ENCODE measurements around the gene CASD1. TPM values are rescaled to one million over a fixed set of nuclear protein-coding genes. Genes with fewer than 3 reads are reported as not detected.

Gene CASD1
- total RNA-seq, 4 donors from 2014 or later = 21.7 to 73.7 (median 63.3) TPM

GRCh38 chr7:94509887-94510581, 425 bp downstream of the CASD1 start:
- Histone ChIP-seq H3K36me3 (no peaks in the 10 kb centered on the region), H3K4me1 (peaks cover 0 to 59% (median 36%) of the 10 kb centered on the region in 4 donors), H3K27ac (peak overlapping the region; percentile 94 to 96 (median 95)), H3K27me3 (no peaks in the 10 kb centered on the region), H3K9me3 (no peaks in the 10 kb centered on the region), H3K4me3 (peak overlapping the region; percentile 75 to 88 (median 82))
- TF ChIP-seq POLR2A (IDR thresholded peaks at IDR 0.05) = peak; percentile 52
- TF ChIP-seq EP300 (IDR thresholded peaks at IDR 0.05; ENCODE audit: low read depth) = no peak
- peak; percentile 29 to 87 (median 82) for TF ChIP-seq POLR2AphosphoS5 (IDR thresholded peaks at IDR 0.05)
- TF ChIP-seq CTCF (IDR thresholded peaks at IDR 0.05) = peak in 1 of 5 experiments; percentile 15
- DNase-seq = peak; percentile 82
- intact Hi-C loops (cut with DNase I; ENCODE audit: low total_unique reads) (no loop called here), in situ Hi-C loops (cut with MboI; ENCODE audit: low pct_ligation_motif_present in 1 of 4, low pct_unique_long_range_greater_than_20kb in 1 of 4, low sequenced_read_pairs in 3 of 4) (no loop called here)
- 0% methylated on average over 13 of the region's 75 CpGs; no CpG with 5 or more reads in 1 of the 2 donors for WGBS, 2 donors (ENCODE audit: low coverage in 1 of 2)

GRCh38 chr7:94510582-94511496, 1.2 kb downstream of the CASD1 start:
- H3K36me3 ChIP-seq = no peaks in the 10 kb centered on the region
- DNase-seq = no peak
- intact Hi-C loops (cut with DNase I; ENCODE audit: low total_unique reads) (no loop called here), in situ Hi-C loops (cut with MboI; ENCODE audit: low pct_ligation_motif_present in 1 of 4, low pct_unique_long_range_greater_than_20kb in 1 of 4, low sequenced_read_pairs in 3 of 4) (no loop called here)
- TF ChIP-seq EP300 (IDR thresholded peaks at IDR 0.05; ENCODE audit: low read depth) (no peak), CTCF (IDR thresholded peaks at IDR 0.05) (no peak), POLR2A (IDR thresholded peaks at IDR 0.05) (no peak), POLR2AphosphoS5 (IDR thresholded peaks at IDR 0.05) (no peak)
- H3K9me3 ChIP-seq = no peaks in the 10 kb centered on the region
- no peaks in the 10 kb centered on the region for H3K27me3 ChIP-seq
- H3K4me1 ChIP-seq = peaks cover 0 to 67% (median 44%) of the 10 kb centered on the region in 4 donors
- 19 to 31% methylated on average over 7 to 15 of the region's 16 CpGs for WGBS, 2 donors (ENCODE audit: low coverage in 1 of 2)
- peak overlapping the region; percentile 75 to 88 (median 82) for H3K4me3 ChIP-seq
- peak overlapping the region; percentile 94 to 96 (median 95) for H3K27ac ChIP-seq

- TF ChIP-seq POLR2A (IDR thresholded peaks at IDR 0.05) (no peak), POLR2AphosphoS5 (IDR thresholded peaks at IDR 0.05) (no peak), CTCF (IDR thresholded peaks at IDR 0.05) (no peak), EP300 (IDR thresholded peaks at IDR 0.05; ENCODE audit: low read depth) (no peak)
- H3K27ac ChIP-seq = peak overlapping the region; percentile 94 to 96 (median 95)
- H3K4me1 ChIP-seq = peaks cover 0 to 76% (median 52%) of the 10 kb centered on the region in 4 donors
These were observed 2.1 kb downstream of the CASD1 start for GRCh38 chr7:94511718-94512117.

More at GRCh38 chr7:94511718-94512117, 2.1 kb downstream of the CASD1 start:
- no peaks in the 10 kb centered on the region for H3K9me3 ChIP-seq
- H3K4me3 ChIP-seq = peak overlapping the region in 2 of 4 donors; percentile 75 to 88
- in situ Hi-C loops (cut with MboI; ENCODE audit: low pct_ligation_motif_present in 1 of 4, low pct_unique_long_range_greater_than_20kb in 1 of 4, low sequenced_read_pairs in 3 of 4) (no loop called here), intact Hi-C loops (cut with DNase I; ENCODE audit: low total_unique reads) (no loop called here)
- DNase-seq = no peak
- H3K27me3 ChIP-seq = no peaks in the 10 kb centered on the region
- no peaks in the 10 kb centered on the region for H3K36me3 ChIP-seq

All from transverse colon (tissue), 4 donors.